Panc1 (cell line): ENCODE results near the gene RGMA.

Experiments
- POLR2AphosphoS5 ChIP-seq: IDR thresholded peaks from 2 replicates; pipeline ENCODE4 v1.6.1; 2012; ENCODE audit warnings: mild to moderate bottlenecking, low read depth, low read length, moderate library complexity
- SIN3A ChIP-seq: IDR thresholded peaks from 2 replicates; pipeline ENCODE4 v1.6.1; 2012; ENCODE audit warnings: low read depth, mild to moderate bottlenecking, low read length, moderate library complexity, borderline replicate concordance; ENCODE audit not compliant: insufficient read depth
- TCF7L2 ChIP-seq: IDR thresholded peaks from 2 replicates; pipeline ENCODE4 v1.6.1; 2011; ENCODE audit warnings: mild to moderate bottlenecking, low read depth, low read length, inconsistent platforms
- TF ChIP-seq, protein P1 (sequence below), 2 experiments: IDR thresholded peaks; 2 replicates each; pipeline ENCODE4 v1.6.1; 2011 to 2012; ENCODE audit warnings: low read depth in 2 of 2, control low read depth in 1 of 2, low read length in 1 of 2, mild to moderate bottlenecking in 1 of 2, moderate library complexity in 1 of 2; ENCODE audit not compliant: insufficient read depth in 1 of 2
- TF ChIP-seq, protein P2 (sequence below): fragments of 450-650 bp; IDR thresholded peaks from 2 replicates; pipeline ENCODE4 v1.5.1; 2017; ENCODE audit warnings: mild to moderate bottlenecking

DNA sequence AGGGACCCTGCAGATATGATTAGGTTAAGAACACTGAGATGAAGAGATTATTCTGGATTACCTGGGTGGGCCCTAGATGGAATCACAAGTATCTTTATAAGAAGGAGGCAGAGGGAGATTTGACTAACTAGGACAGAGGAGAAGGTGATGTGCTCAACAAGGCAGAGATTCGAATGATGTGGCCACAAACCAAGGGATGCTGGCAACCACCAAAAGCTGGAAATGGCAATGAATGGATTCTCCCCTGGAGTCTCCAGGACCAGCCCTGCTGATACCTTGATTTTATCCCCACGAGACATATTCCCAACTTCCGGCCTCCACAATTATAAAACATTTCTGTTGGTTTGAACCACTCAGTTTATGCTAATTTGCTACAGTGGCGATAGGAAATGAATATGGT is 42.9 kb downstream of the RGMA start:
- TF ChIP-seq, protein P1, sequence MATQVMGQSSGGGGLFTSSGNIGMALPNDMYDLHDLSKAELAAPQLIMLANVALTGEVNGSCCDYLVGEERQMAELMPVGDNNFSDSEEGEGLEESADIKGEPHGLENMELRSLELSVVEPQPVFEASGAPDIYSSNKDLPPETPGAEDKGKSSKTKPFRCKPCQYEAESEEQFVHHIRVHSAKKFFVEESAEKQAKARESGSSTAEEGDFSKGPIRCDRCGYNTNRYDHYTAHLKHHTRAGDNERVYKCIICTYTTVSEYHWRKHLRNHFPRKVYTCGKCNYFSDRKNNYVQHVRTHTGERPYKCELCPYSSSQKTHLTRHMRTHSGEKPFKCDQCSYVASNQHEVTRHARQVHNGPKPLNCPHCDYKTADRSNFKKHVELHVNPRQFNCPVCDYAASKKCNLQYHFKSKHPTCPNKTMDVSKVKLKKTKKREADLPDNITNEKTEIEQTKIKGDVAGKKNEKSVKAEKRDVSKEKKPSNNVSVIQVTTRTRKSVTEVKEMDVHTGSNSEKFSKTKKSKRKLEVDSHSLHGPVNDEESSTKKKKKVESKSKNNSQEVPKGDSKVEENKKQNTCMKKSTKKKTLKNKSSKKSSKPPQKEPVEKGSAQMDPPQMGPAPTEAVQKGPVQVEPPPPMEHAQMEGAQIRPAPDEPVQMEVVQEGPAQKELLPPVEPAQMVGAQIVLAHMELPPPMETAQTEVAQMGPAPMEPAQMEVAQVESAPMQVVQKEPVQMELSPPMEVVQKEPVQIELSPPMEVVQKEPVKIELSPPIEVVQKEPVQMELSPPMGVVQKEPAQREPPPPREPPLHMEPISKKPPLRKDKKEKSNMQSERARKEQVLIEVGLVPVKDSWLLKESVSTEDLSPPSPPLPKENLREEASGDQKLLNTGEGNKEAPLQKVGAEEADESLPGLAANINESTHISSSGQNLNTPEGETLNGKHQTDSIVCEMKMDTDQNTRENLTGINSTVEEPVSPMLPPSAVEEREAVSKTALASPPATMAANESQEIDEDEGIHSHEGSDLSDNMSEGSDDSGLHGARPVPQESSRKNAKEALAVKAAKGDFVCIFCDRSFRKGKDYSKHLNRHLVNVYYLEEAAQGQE (IDR thresholded peaks at IDR 0.05; ENCODE audit: insufficient read depth in 1 of 2, low read depth in 2 of 2, low read length in 1 of 2), result no peak
- TF ChIP-seq, protein P2, sequence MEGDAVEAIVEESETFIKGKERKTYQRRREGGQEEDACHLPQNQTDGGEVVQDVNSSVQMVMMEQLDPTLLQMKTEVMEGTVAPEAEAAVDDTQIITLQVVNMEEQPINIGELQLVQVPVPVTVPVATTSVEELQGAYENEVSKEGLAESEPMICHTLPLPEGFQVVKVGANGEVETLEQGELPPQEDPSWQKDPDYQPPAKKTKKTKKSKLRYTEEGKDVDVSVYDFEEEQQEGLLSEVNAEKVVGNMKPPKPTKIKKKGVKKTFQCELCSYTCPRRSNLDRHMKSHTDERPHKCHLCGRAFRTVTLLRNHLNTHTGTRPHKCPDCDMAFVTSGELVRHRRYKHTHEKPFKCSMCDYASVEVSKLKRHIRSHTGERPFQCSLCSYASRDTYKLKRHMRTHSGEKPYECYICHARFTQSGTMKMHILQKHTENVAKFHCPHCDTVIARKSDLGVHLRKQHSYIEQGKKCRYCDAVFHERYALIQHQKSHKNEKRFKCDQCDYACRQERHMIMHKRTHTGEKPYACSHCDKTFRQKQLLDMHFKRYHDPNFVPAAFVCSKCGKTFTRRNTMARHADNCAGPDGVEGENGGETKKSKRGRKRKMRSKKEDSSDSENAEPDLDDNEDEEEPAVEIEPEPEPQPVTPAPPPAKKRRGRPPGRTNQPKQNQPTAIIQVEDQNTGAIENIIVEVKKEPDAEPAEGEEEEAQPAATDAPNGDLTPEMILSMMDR, result no peak
- TF ChIP-seq POLR2AphosphoS5, result no peak
- no peak for TF ChIP-seq SIN3A
- TF ChIP-seq TCF7L2, result no peak
